Measurements from ENCODE around the gene C14orf132. TPM values are rescaled to one million over a fixed set of nuclear protein-coding genes. Genes with fewer than 3 reads are reported as not detected.
A peak's percentile ranks its signal among the peaks of the same experiment; 100 is the strongest.

Gene C14orf132
- total RNA-seq, 2 experiments from 2014 or later: 1.2 to 1.5 TPM

GRCh38 chr14:96120941-96121340 is 81.8 kb downstream of the C14orf132 start:
- Mint-ChIP-seq H3K27me3 (no peaks in the 10 kb centered on the region), H3K36me3 (ENCODE audit: low read depth) (no peaks in the 10 kb centered on the region), H3K4me1 (peaks cover 16% of the 10 kb centered on the region), H3K27ac (no peak overlapping the region), H3K9me3 (no peaks in the 10 kb centered on the region), H3K4me3 (no peak overlapping the region)
- POLR2A ChIA-PET: no interaction called here
- no peak for DNase-seq
- CTCF ChIA-PET: no interaction called here

GRCh38 chr14:96121660-96122395 is 82.7 kb downstream of the C14orf132 start:
- Mint-ChIP-seq H3K36me3 (ENCODE audit: low read depth) (no peaks in the 10 kb centered on the region), H3K27ac (no peak overlapping the region), H3K27me3 (no peaks in the 10 kb centered on the region), H3K4me3 (no peak overlapping the region), H3K4me1 (peaks cover 24% of the 10 kb centered on the region), H3K9me3 (no peaks in the 10 kb centered on the region)
- no peak for DNase-seq
- ChIA-PET CTCF (no interaction called here), POLR2A (no interaction called here)

GRCh38 chr14:96122496-96122895 is 83.3 kb downstream of the C14orf132 start:
- no peak for DNase-seq
- no peak overlapping the region for H3K27ac Mint-ChIP-seq
- no peaks in the 10 kb centered on the region for H3K27me3 Mint-ChIP-seq
- H3K9me3 Mint-ChIP-seq: no peaks in the 10 kb centered on the region
- ChIA-PET CTCF (no interaction called here), POLR2A (no interaction called here)
- H3K4me1 Mint-ChIP-seq: peaks cover 21% of the 10 kb centered on the region
- H3K4me3 Mint-ChIP-seq: no peak overlapping the region
- no peaks in the 10 kb centered on the region for H3K36me3 Mint-ChIP-seq (ENCODE audit: low read depth)

GRCh38 chr14:96125536-96125935 is 86.4 kb downstream of the C14orf132 start:
- peaks cover 21% of the 10 kb centered on the region for H3K4me1 Mint-ChIP-seq
- DNase-seq: no peak
- no peaks in the 10 kb centered on the region for H3K9me3 Mint-ChIP-seq
- H3K27me3 Mint-ChIP-seq: no peaks in the 10 kb centered on the region
- no peaks in the 10 kb centered on the region for H3K36me3 Mint-ChIP-seq (ENCODE audit: low read depth)
- H3K27ac Mint-ChIP-seq: no peak overlapping the region
- ChIA-PET POLR2A (no interaction called here), CTCF (no interaction called here)
- no peak overlapping the region for H3K4me3 Mint-ChIP-seq

- Mint-ChIP-seq H3K4me3 (no peak overlapping the region), H3K4me1 (peaks cover 21% of the 10 kb centered on the region), H3K27me3 (no peaks in the 10 kb centered on the region), H3K36me3 (ENCODE audit: low read depth) (no peaks in the 10 kb centered on the region), H3K9me3 (no peaks in the 10 kb centered on the region), H3K27ac (peak overlapping the region; percentile 84)
- ChIA-PET POLR2A (no interaction called here), CTCF (no interaction called here)
- peak; percentile 61 for DNase-seq
Observed at GRCh38 chr14:96126339-96126782, 87.2 kb downstream of the C14orf132 start.

- Mint-ChIP-seq H3K9me3 (no peaks in the 10 kb centered on the region), H3K27me3 (no peaks in the 10 kb centered on the region), H3K4me1 (peaks cover 21% of the 10 kb centered on the region), H3K36me3 (ENCODE audit: low read depth) (no peaks in the 10 kb centered on the region), H3K4me3 (no peak overlapping the region), H3K27ac (peak overlapping the region; percentile 84)
- ChIA-PET POLR2A (no interaction called here), CTCF (no interaction called here)
- DNase-seq: no peak
Observed at GRCh38 chr14:96126783-96127271, 87.7 kb downstream of the C14orf132 start.

- Mint-ChIP-seq H3K4me3 (no peak overlapping the region), H3K27me3 (no peaks in the 10 kb centered on the region), H3K36me3 (ENCODE audit: low read depth) (no peaks in the 10 kb centered on the region), H3K27ac (no peak overlapping the region), H3K4me1 (peaks cover 16% of the 10 kb centered on the region), H3K9me3 (no peaks in the 10 kb centered on the region)
- POLR2A ChIA-PET: no interaction called here
- peak; percentile 1 for DNase-seq
- CTCF ChIA-PET: no interaction called here
Observed at GRCh38 chr14:96129128-96129736, 90.1 kb downstream of the C14orf132 start.

- no peak for DNase-seq
- Mint-ChIP-seq H3K27me3 (no peaks in the 10 kb centered on the region), H3K4me1 (peaks cover 16% of the 10 kb centered on the region), H3K4me3 (no peak overlapping the region), H3K36me3 (ENCODE audit: low read depth) (no peaks in the 10 kb centered on the region), H3K27ac (no peak overlapping the region), H3K9me3 (peaks cover 2% of the 10 kb centered on the region)
- CTCF ChIA-PET: no interaction called here
- POLR2A ChIA-PET: no interaction called here
Observed at GRCh38 chr14:96130391-96130790, 91.2 kb downstream of the C14orf132 start.

GRCh38 chr14:96130854-96131253 is 91.7 kb downstream of the C14orf132 start:
- Mint-ChIP-seq H3K27ac (no peak overlapping the region), H3K9me3 (peaks cover 4% of the 10 kb centered on the region), H3K27me3 (peaks cover 4% of the 10 kb centered on the region), H3K36me3 (ENCODE audit: low read depth) (no peaks in the 10 kb centered on the region), H3K4me3 (no peak overlapping the region), H3K4me1 (peaks cover 13% of the 10 kb centered on the region)
- no peak for DNase-seq
- ChIA-PET CTCF (interaction anchor here (0.8 kb wide), 1 partner anchor 14 kb away, joined by 3 read pairs; no protein-coding TSS in a partner anchor), POLR2A (no interaction called here)

- no peaks in the 10 kb centered on the region for H3K36me3 Mint-ChIP-seq (ENCODE audit: low read depth)
- H3K4me1 Mint-ChIP-seq: peaks cover 3% of the 10 kb centered on the region
- H3K9me3 Mint-ChIP-seq: peaks cover 4% of the 10 kb centered on the region
- ChIA-PET CTCF (interaction anchor here (0.8 kb wide), 1 partner anchor 13 kb away, joined by 3 read pairs; no protein-coding TSS in a partner anchor), POLR2A (no interaction called here)
- peaks cover 4% of the 10 kb centered on the region for H3K27me3 Mint-ChIP-seq
- no peak for DNase-seq
- no peak overlapping the region for H3K27ac Mint-ChIP-seq
- no peak overlapping the region for H3K4me3 Mint-ChIP-seq
Observed at GRCh38 chr14:96131836-96132235, 92.7 kb downstream of the C14orf132 start.

GRCh38 chr14:96134508-96134907 is 95.3 kb downstream of the C14orf132 start:
- H3K4me3 Mint-ChIP-seq: no peak overlapping the region
- H3K4me1 Mint-ChIP-seq: no peaks in the 10 kb centered on the region
- no peak overlapping the region for H3K27ac Mint-ChIP-seq
- H3K27me3 Mint-ChIP-seq: peaks cover 4% of the 10 kb centered on the region
- ChIA-PET CTCF (no interaction called here), POLR2A (no interaction called here)
- no peak for DNase-seq
- H3K36me3 Mint-ChIP-seq (ENCODE audit: low read depth): no peaks in the 10 kb centered on the region
- peaks cover 10% of the 10 kb centered on the region for H3K9me3 Mint-ChIP-seq

GRCh38 chr14:96135285-96135684 is 96.1 kb downstream of the C14orf132 start:
- peaks cover 4% of the 10 kb centered on the region for H3K27me3 Mint-ChIP-seq
- no peak overlapping the region for H3K27ac Mint-ChIP-seq
- peaks cover 10% of the 10 kb centered on the region for H3K9me3 Mint-ChIP-seq
- CTCF ChIA-PET: no interaction called here
- no peaks in the 10 kb centered on the region for H3K4me1 Mint-ChIP-seq
- no peak overlapping the region for H3K4me3 Mint-ChIP-seq
- POLR2A ChIA-PET: no interaction called here
- no peaks in the 10 kb centered on the region for H3K36me3 Mint-ChIP-seq (ENCODE audit: low read depth)
- no peak for DNase-seq

- no peaks in the 10 kb centered on the region for H3K36me3 Mint-ChIP-seq (ENCODE audit: low read depth)
- ChIA-PET CTCF (no interaction called here), POLR2A (no interaction called here)
- no peak for DNase-seq
- peaks cover 10% of the 10 kb centered on the region for H3K9me3 Mint-ChIP-seq
- no peak overlapping the region for H3K27ac Mint-ChIP-seq
- peaks cover 4% of the 10 kb centered on the region for H3K27me3 Mint-ChIP-seq
- H3K4me3 Mint-ChIP-seq: no peak overlapping the region
- H3K4me1 Mint-ChIP-seq: no peaks in the 10 kb centered on the region
Observed at GRCh38 chr14:96136371-96137005, 97.3 kb downstream of the C14orf132 start.

Measured in activated CD4-positive, alpha-beta T cell treated with anti-CD3 and anti-CD28 coated beads, Interleukin-2, amount 10 ng/mL, durations not matched to agents 7 days and 5 days (primary cell).